GM23338 (cell line): ENCODE data around the gene ADCY6. TPM values are rescaled to one million over a fixed set of nuclear protein-coding genes. Genes with fewer than 3 reads are reported as not detected.

Experiments used
- ATAC-seq: fragments of 200-7000 bp; cut with Tn5 transposase; 3 replicates; pipeline ENCODE4 v1.9.1; 2020
- DNase-seq: peaks from one replicate; pipeline ENCODE4 v3.0.0-alpha.2; 2015; ENCODE audit warnings: low spot score
- H2AFZ ChIP-seq: fragments of 200-600 bp; sonication (generic); 2 replicates; pipeline ENCODE4 v1.8.0; 2016; ENCODE audit warnings: antibody characterized with exemption, mild to moderate bottlenecking, moderate library complexity
- H3F3A ChIP-seq: fragments of 200-600 bp; sonication (generic); replicated peaks from 2 replicates; pipeline ENCODE4 v1.8.0; 2017; ENCODE audit warnings: antibody characterized with exemption, mixed run types, low read depth
- H3K27ac ChIP-seq: fragments of 200-600 bp; sonication (generic); 2 replicates; pipeline ENCODE4 v1.6.1; 2016; ENCODE audit warnings: low read depth
- H3K27me3 ChIP-seq: fragments of 200-600 bp; sonication (generic); 2 replicates; pipeline ENCODE4 v1.8.0; 2016; ENCODE audit warnings: mild to moderate bottlenecking, mixed run types, moderate library complexity; ENCODE audit not compliant: insufficient read depth
- H3K36me3 ChIP-seq: fragments of 200-600 bp; sonication (generic); 2 replicates; pipeline ENCODE4 v1.8.0; 2016; ENCODE audit warnings: mild to moderate bottlenecking; ENCODE audit not compliant: insufficient read depth
- H3K4me1 ChIP-seq: fragments of 200-600 bp; sonication (generic); 2 replicates; pipeline ENCODE4 v1.8.0; 2016; ENCODE audit warnings: mild to moderate bottlenecking, moderate library complexity; ENCODE audit not compliant: insufficient read depth
- H3K4me2 ChIP-seq: fragments of 200-600 bp; sonication (generic); 2 replicates; pipeline ENCODE4 v1.7.1; 2017; ENCODE audit warnings: mixed run types
- H3K4me3 ChIP-seq: fragments of 200-600 bp; sonication (generic); 2 replicates; pipeline ENCODE4 v1.6.1; 2016; ENCODE audit warnings: mixed run types
- H3K79me2 ChIP-seq: fragments of 200-600 bp; sonication (generic); replicated peaks from 2 replicates; pipeline ENCODE4 v1.8.0; 2017; ENCODE audit warnings: mild to moderate bottlenecking; ENCODE audit not compliant: insufficient read depth
- H3K9me2 ChIP-seq: fragments of 200-600 bp; sonication (generic); 2 replicates; pipeline ENCODE4 v1.8.0; 2017; ENCODE audit not compliant: insufficient read depth
- H4K20me1 ChIP-seq: fragments of 200-600 bp; sonication (generic); replicated peaks from 2 replicates; pipeline ENCODE4 v1.8.0; 2017; ENCODE audit warnings: mild to moderate bottlenecking; ENCODE audit not compliant: insufficient read depth
- H3K27ac Mint-ChIP-seq: 2 replicates; pipeline ENCODE4 v1.8.0; 2020; ENCODE audit warnings: inconsistent platforms, mild to moderate bottlenecking, moderate library complexity, mixed read lengths
- H3K27me3 Mint-ChIP-seq: 3 replicates; pipeline ENCODE4 v1.8.0; 2022; ENCODE audit warnings: low read depth, mild to moderate bottlenecking, moderate library complexity, mixed read lengths, inconsistent platforms; ENCODE audit not compliant: insufficient read depth, poor library complexity
- H3K36me3 Mint-ChIP-seq: 3 replicates; pipeline ENCODE4 v1.8.0; 2021; ENCODE audit warnings: low read depth, mild to moderate bottlenecking, inconsistent platforms, moderate library complexity, mixed read lengths
- H3K4me1 Mint-ChIP-seq: 3 replicates; pipeline ENCODE4 v1.8.0; 2020; ENCODE audit warnings: mild to moderate bottlenecking, inconsistent platforms, mixed read lengths
- H3K4me3 Mint-ChIP-seq: 3 replicates; pipeline ENCODE4 v1.8.0; 2021; ENCODE audit warnings: moderate library complexity, mild to moderate bottlenecking, inconsistent platforms, mixed read lengths
- H3K9me3 Mint-ChIP-seq: 3 replicates; pipeline ENCODE4 v1.8.0; 2020; ENCODE audit warnings: moderate library complexity, mild to moderate bottlenecking, inconsistent platforms, mixed read lengths
- EZH2 ChIP-seq: fragments of 200-600 bp; sonication (generic); IDR thresholded peaks from one replicate; pipeline ENCODE4 v1.8.0; 2017; ENCODE audit warnings: antibody characterized with exemption, mild to moderate bottlenecking, low read depth; ENCODE audit not compliant: unreplicated experiment
- JUNB ChIP-seq: IDR thresholded peaks from one replicate; pipeline ENCODE4 v1.6.1; 2016; ENCODE audit warnings: antibody characterized with exemption; ENCODE audit not compliant: unreplicated experiment
- REST ChIP-seq: IDR thresholded peaks from one replicate; pipeline ENCODE4 v1.6.1; 2018; ENCODE audit warnings: antibody characterized with exemption; ENCODE audit not compliant: unreplicated experiment
- ZNF114 ChIP-seq: fragments of 250-450 bp; sonication (Bioruptor Pico); IDR thresholded peaks from 2 replicates; pipeline ENCODE4 v1.5.0; 2020; ENCODE audit warnings: mild to moderate bottlenecking, moderate library complexity
- ZNF331 ChIP-seq: fragments of 250-450 bp; sonication (Bioruptor Pico); IDR thresholded peaks from 2 replicates; pipeline ENCODE4 v1.5.0; 2020; ENCODE audit warnings: low read depth, mild to moderate bottlenecking, moderate library complexity
- ZNF462 ChIP-seq: fragments of 250-450 bp; sonication (Bioruptor Pico); IDR thresholded peaks from 2 replicates; pipeline ENCODE4 v1.5.0; 2020; ENCODE audit warnings: mild to moderate bottlenecking, moderate library complexity
- polyA plus RNA-seq: library from polyadenylated mRNA; unstranded; fragments of >200 nt; fragmentation: Nextera tagmentation; extraction: Ambion mirVana; gene quantifications from 2 replicates; pipeline ENCODE4 v1.2.1, GENCODE V29; 2016
- total RNA-seq: library from RNA; depleted of rRNA; stranded (reverse); fragments of >200 nt; shearing (Covaris generic); gene quantifications from 2 replicates; pipeline ENCODE4 v1.2.3, GENCODE V29; 2014

Gene ADCY6
- total and polyA plus RNA-seq, 2 experiments from 2014 or later: 1.0 to 16.5 TPM

GRCh38 chr12:48779869-48780268, 9.0 kb downstream of the ADCY6 start:
- no peaks in the 10 kb centered on the region; the same call in 1 of the 3 replicates for H3K36me3 Mint-ChIP-seq
- no peaks in the 10 kb centered on the region for H3K79me2 ChIP-seq
- H3F3A ChIP-seq: no peaks in the 10 kb centered on the region
- H3K36me3 ChIP-seq: no peaks in the 10 kb centered on the region
- no peak overlapping the region for H3K4me2 ChIP-seq
- H4K20me1 ChIP-seq: no peaks in the 10 kb centered on the region
- H3K27me3 Mint-ChIP-seq: peaks cover 9% of the 10 kb centered on the region
- no peak overlapping the region for H3K27ac ChIP-seq
- peaks cover 20% of the 10 kb centered on the region for H3K4me1 Mint-ChIP-seq
- H3K9me3 Mint-ChIP-seq: no peaks in the 10 kb centered on the region; the same call in 2 of the 3 replicates
- no peak overlapping the region for H3K4me3 Mint-ChIP-seq
- no peak overlapping the region for H3K4me3 ChIP-seq
- H3K27ac Mint-ChIP-seq: no peak overlapping the region
- ATAC-seq: no peak
- TF ChIP-seq ZNF331 (no peak), REST (no peak), EZH2 (no peak), JUNB (no peak), ZNF462 (no peak), ZNF114 (CRISPR knock-in tag) (no peak)
- no peaks in the 10 kb centered on the region for H3K9me2 ChIP-seq
- no peak overlapping the region for H2AFZ ChIP-seq
- DNase-seq: no peak
- peaks cover 9% of the 10 kb centered on the region for H3K4me1 ChIP-seq
- no peaks in the 10 kb centered on the region for H3K27me3 ChIP-seq
